Measurements from ENCODE around the gene CACNB2. TPM values are rescaled to one million over a fixed set of nuclear protein-coding genes. Genes with fewer than 3 reads are reported as not detected.
"Not testable (repeated sequence)": the region's sequence is repeated elsewhere in the genome, so short reads cannot be mapped to it uniquely, and the experiment has no call there.

The CACNB2 gene
- total RNA-seq, 1 donor from 2014 or later, result 2.2 TPM

- H3K4me3 Mint-ChIP-seq, result no peak overlapping the region
- TF ChIP-seq, protein P1, sequence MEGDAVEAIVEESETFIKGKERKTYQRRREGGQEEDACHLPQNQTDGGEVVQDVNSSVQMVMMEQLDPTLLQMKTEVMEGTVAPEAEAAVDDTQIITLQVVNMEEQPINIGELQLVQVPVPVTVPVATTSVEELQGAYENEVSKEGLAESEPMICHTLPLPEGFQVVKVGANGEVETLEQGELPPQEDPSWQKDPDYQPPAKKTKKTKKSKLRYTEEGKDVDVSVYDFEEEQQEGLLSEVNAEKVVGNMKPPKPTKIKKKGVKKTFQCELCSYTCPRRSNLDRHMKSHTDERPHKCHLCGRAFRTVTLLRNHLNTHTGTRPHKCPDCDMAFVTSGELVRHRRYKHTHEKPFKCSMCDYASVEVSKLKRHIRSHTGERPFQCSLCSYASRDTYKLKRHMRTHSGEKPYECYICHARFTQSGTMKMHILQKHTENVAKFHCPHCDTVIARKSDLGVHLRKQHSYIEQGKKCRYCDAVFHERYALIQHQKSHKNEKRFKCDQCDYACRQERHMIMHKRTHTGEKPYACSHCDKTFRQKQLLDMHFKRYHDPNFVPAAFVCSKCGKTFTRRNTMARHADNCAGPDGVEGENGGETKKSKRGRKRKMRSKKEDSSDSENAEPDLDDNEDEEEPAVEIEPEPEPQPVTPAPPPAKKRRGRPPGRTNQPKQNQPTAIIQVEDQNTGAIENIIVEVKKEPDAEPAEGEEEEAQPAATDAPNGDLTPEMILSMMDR (conservative IDR thresholded peaks at IDR 0.05), result no peak
- no peaks in the 10 kb centered on the region for H3K36me3 Mint-ChIP-seq (ENCODE audit: low read depth)
- DNase-seq (ENCODE audit: low read depth, low spot score), result no peak
- H3K27me3 Mint-ChIP-seq (ENCODE audit: low read depth), result no peaks in the 10 kb centered on the region
- H3K4me1 Mint-ChIP-seq, result no peaks in the 10 kb centered on the region
- H3K9me3 Mint-ChIP-seq, result no peaks in the 10 kb centered on the region
- no peak overlapping the region for H3K27ac Mint-ChIP-seq (ENCODE audit: unreplicated experiment)
These were observed 296.7 kb downstream of the CACNB2 start for GRCh38 chr10:18436902-18437301.

DNA sequence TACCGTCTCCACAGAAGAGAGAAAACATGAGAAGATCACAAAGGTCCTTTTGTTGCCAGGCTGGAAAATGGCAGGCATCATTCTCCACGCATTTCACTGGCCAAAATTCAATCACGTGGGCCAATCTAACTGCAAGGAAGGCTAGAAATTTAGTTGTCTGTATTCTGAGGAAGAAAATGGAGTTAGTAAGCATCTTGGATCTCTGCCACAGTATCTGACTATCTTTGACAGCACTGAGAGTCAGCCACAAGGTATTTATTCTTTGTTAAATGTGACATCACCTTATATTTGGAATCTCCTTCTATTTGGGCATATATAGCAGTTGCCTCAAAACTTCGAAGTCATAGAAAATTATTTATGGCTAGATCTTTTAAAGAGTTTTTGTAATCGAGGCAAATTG is 297.3 kb downstream of the CACNB2 start:
- Mint-ChIP-seq H3K36me3 (ENCODE audit: low read depth) (no peaks in the 10 kb centered on the region), H3K9me3 (no peaks in the 10 kb centered on the region), H3K27me3 (ENCODE audit: low read depth) (no peaks in the 10 kb centered on the region), H3K27ac (ENCODE audit: unreplicated experiment) (no peak overlapping the region), H3K4me3 (no peak overlapping the region), H3K4me1 (no peaks in the 10 kb centered on the region)
- TF ChIP-seq, protein P1 (conservative IDR thresholded peaks at IDR 0.05), result no peak
- DNase-seq (ENCODE audit: low read depth, low spot score), result no peak

- TF ChIP-seq, protein P1 (conservative IDR thresholded peaks at IDR 0.05), result no peak
- Mint-ChIP-seq H3K27me3 (ENCODE audit: low read depth) (no peaks in the 10 kb centered on the region), H3K36me3 (ENCODE audit: low read depth) (no peaks in the 10 kb centered on the region), H3K4me1 (no peaks in the 10 kb centered on the region), H3K9me3 (no peaks in the 10 kb centered on the region), H3K27ac (ENCODE audit: unreplicated experiment) (no peak overlapping the region), H3K4me3 (no peak overlapping the region)
- no peak for DNase-seq (ENCODE audit: low read depth, low spot score)
These were observed 298.3 kb downstream of the CACNB2 start for GRCh38 chr10:18438361-18439126.

DNA sequence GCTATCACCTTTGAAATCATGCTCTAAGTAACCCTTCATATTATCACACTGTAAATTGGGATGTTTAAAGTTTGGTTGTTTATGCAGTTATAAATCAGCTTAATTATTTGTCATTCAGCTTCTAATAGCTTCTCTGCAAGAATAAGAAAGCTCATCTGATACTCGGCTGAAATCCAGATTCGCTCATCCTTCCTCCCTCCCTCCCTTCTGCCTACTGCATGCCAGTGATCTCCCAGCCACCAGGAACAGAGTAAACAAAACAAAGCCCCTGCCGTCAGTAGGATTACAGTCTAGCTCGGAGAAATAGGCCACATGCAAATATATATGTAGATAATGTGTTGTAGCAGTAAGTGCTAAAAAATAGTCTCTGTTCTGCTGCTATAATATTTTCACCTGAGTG is 299.4 kb downstream of the CACNB2 start:
- no peak overlapping the region for H3K4me3 Mint-ChIP-seq
- H3K4me1 Mint-ChIP-seq, result no peaks in the 10 kb centered on the region
- no peak for DNase-seq (ENCODE audit: low read depth, low spot score)
- H3K27ac Mint-ChIP-seq (ENCODE audit: unreplicated experiment), result no peak overlapping the region
- no peaks in the 10 kb centered on the region for H3K9me3 Mint-ChIP-seq
- TF ChIP-seq, protein P1 (conservative IDR thresholded peaks at IDR 0.05), result no peak
- no peaks in the 10 kb centered on the region for H3K27me3 Mint-ChIP-seq (ENCODE audit: low read depth)
- H3K36me3 Mint-ChIP-seq (ENCODE audit: low read depth), result no peaks in the 10 kb centered on the region

GRCh38 chr10:18445635-18446034 is 305.4 kb downstream of the CACNB2 start:
- not testable (repeated sequence) for H3K4me3 Mint-ChIP-seq; H3K9me3 Mint-ChIP-seq; H3K27me3 Mint-ChIP-seq (ENCODE audit: low read depth); DNase-seq (ENCODE audit: low read depth, low spot score); H3K4me1 Mint-ChIP-seq; H3K27ac Mint-ChIP-seq (ENCODE audit: unreplicated experiment); H3K36me3 Mint-ChIP-seq (ENCODE audit: low read depth)

DNA sequence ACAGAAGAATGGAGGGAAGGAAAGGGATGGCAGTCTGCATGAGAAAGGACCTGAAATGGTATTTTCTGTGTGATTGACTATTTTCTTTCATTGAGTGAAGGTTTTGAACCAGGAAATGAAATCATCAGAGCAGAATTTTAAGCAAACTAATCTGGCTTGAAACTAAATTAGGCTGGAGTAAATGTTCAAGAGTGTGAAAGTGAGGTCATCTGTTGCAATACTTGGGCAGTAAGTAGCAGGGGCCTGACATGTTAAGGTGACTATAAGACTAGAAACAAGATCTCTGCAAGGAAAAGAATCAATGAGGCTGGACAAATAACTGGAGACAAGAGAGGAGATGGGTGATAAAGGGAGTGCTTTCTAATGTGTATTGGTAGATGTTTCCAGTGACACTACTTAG is 306.0 kb downstream of the CACNB2 start:
- TF ChIP-seq, protein P1 (conservative IDR thresholded peaks at IDR 0.05), result no peak
- Mint-ChIP-seq H3K36me3 (ENCODE audit: low read depth) (no peaks in the 10 kb centered on the region), H3K4me3 (no peak overlapping the region), H3K27me3 (ENCODE audit: low read depth) (no peaks in the 10 kb centered on the region), H3K4me1 (no peaks in the 10 kb centered on the region), H3K9me3 (peaks cover 3% of the 10 kb centered on the region), H3K27ac (ENCODE audit: unreplicated experiment) (no peak overlapping the region)
- no peak for DNase-seq (ENCODE audit: low read depth, low spot score)
